ENCODE measurements around the gene SYNE4.

SYNE4 gene

GRCh38 chr19:36032251-36033104, 23.9 kb upstream of the SYNE4 start, which contains the start of gene CLIP3:
Gene CLIP3, minus strand, starts transcription at chr19:36032873. Its CDS starts 516 bp downstream, at chr19:36032357.
- DNase-seq = peak; percentile 28 to 33
- TF ChIP-seq POLR2A (IDR thresholded peaks at IDR 0.05; ENCODE audit: low read length) = no peak
- TF ChIP-seq GATA1 (IDR thresholded peaks at IDR 0.05; ENCODE audit: low read depth, low read length) = no peak

- TF ChIP-seq POLR2A (IDR thresholded peaks at IDR 0.05; ENCODE audit: low read length) (no peak), GATA1 (IDR thresholded peaks at IDR 0.05; ENCODE audit: low read depth, low read length) (no peak)
- DNase-seq = no peak
These were observed 22.7 kb upstream of the SYNE4 start for GRCh38 chr19:36031308-36031707.

DNA sequence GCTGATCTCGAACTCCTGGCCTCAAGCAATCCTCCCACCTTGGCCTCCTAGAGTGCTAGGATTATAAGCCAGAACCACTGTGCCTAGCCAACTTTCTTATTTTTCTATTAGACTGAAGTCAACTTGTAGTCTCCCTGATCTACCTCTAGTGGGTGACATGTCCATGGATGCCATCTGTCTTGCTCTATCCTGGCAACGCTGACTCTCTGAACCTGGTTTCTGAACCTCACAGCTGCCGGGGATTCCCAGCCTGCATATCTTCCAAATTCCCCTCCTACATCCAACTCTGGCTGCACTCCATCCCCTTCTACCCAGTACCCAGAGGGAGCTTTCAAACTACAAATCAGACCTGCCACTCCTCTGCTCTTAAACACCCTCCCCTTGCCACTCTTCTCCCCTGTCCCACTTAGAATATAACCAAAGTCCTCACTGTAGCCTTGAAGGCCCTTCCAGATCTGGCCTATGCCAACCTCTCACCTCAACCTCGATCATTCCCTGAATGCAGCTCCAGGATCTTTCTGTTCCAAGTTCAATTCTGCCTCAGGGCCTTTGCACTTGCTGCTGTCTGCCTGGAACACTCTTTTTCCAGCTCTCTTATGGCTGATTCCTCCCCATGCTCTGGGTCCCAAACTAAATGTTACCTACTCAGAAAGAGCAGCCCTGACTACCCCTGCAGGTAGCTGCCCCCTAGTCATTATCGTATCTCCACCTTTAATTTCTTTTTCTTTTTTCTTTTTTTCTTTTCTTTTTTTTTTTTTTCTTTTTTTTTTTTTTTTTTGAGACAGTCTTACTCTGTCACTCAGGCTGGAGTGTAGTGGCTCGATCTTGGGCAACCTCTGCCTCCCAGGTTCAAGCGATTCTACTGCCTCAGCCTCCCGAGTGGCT, 21.9 kb upstream of the SYNE4 start:
- DNase-seq = no peak
- no peak for TF ChIP-seq POLR2A (IDR thresholded peaks at IDR 0.05; ENCODE audit: low read length)
- no peak for TF ChIP-seq GATA1 (IDR thresholded peaks at IDR 0.05; ENCODE audit: low read depth, low read length)

DNA sequence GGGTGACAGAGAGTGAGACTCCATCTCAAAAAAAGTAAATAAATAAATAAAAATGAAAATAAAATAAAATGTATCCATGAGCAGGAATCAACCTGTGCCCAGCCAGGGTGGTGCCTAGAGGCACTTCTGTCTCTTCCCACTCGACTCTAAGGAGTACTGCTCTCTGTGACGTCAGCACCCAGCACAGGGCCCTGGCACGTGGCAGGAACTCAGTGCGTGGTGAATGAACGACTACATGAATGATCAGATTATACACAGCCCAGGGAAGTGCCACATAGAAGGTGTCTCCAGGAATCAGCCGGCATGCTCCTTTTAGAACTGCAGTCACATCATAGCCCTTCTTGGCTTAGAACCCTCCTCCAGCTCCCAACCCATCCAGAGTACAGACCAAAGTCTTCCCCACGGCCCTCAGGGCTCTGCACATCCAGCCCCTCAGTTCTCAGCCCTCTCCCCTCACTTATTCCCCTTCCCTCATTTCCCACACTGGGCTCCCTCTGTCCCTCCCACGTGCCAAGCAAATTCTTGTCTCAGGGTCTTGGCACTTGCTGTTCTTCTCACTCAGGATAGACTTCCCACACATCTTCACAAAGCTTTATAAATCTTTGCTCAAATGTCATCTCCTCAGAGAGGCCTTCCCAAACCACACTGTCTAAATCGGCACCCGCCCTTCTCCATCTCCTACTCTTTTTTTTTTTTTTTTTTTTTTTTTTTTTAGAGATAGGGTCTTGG, 19.9 kb upstream of the SYNE4 start:
- TF ChIP-seq POLR2A (IDR thresholded peaks at IDR 0.05; ENCODE audit: low read length) (no peak), GATA1 (IDR thresholded peaks at IDR 0.05; ENCODE audit: low read depth, low read length) (no peak)
- DNase-seq = no peak

DNA sequence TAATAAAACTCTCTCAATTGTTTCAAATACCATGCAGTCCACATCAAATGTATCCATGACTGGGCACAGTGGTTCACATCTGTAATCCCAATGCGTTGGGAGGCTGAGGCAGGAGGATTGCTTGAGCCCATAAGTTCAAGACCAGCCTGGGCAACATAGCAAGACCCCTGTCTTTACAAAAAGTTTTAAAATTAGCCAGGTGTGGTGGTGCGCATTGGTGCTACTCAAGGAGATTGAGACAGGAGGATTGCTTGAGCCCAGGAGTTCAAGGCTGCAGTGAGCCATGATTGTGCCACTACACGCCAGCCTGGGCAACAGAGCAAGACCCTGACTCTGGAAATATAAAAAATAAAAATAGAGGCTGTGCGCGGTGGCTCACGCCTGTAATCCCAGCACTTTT, 19.1 kb upstream of the SYNE4 start:
- DNase-seq = no peak
- TF ChIP-seq GATA1 (IDR thresholded peaks at IDR 0.05; ENCODE audit: low read depth, low read length) (no peak), POLR2A (IDR thresholded peaks at IDR 0.05; ENCODE audit: low read length) (no peak)

- TF ChIP-seq GATA1 (IDR thresholded peaks at IDR 0.05; ENCODE audit: low read depth, low read length) = no peak
- no peak for TF ChIP-seq POLR2A (IDR thresholded peaks at IDR 0.05; ENCODE audit: low read length)
- DNase-seq = no peak
These were observed 17.7 kb upstream of the SYNE4 start for GRCh38 chr19:36026091-36026876.

DNA sequence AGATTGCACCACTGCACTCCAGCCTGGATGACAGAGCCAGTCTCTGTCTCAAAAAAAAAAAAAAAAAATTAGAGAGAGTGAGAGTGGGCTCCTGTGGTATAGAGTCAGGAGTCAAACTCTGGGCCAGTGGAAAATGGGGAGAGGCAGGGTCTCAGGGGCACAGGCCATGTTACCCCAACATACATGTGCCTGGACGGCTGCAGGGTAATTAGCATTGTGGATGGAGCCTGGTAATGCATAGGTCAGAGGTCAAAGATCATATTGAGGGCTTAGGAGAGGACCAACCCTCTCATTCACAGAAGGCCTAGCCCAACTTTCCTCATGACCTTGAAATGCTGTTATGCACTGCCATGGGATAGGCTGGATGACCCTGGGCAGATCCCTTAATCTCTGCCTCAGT, 16.9 kb upstream of the SYNE4 start:
- DNase-seq = no peak
- TF ChIP-seq POLR2A (IDR thresholded peaks at IDR 0.05; ENCODE audit: low read length) (no peak), GATA1 (IDR thresholded peaks at IDR 0.05; ENCODE audit: low read depth, low read length) (no peak)

- no peak for DNase-seq
- TF ChIP-seq GATA1 (IDR thresholded peaks at IDR 0.05; ENCODE audit: low read depth, low read length) (no peak), POLR2A (IDR thresholded peaks at IDR 0.05; ENCODE audit: low read length) (no peak)
These were observed 14.8 kb upstream of the SYNE4 start for GRCh38 chr19:36023432-36023831.

GRCh38 chr19:36019061-36019670, 10.6 kb upstream of the SYNE4 start:
- DNase-seq = no peak
- TF ChIP-seq POLR2A (IDR thresholded peaks at IDR 0.05; ENCODE audit: low read length) = no peak
- TF ChIP-seq GATA1 (IDR thresholded peaks at IDR 0.05; ENCODE audit: low read depth, low read length) = no peak

DNA sequence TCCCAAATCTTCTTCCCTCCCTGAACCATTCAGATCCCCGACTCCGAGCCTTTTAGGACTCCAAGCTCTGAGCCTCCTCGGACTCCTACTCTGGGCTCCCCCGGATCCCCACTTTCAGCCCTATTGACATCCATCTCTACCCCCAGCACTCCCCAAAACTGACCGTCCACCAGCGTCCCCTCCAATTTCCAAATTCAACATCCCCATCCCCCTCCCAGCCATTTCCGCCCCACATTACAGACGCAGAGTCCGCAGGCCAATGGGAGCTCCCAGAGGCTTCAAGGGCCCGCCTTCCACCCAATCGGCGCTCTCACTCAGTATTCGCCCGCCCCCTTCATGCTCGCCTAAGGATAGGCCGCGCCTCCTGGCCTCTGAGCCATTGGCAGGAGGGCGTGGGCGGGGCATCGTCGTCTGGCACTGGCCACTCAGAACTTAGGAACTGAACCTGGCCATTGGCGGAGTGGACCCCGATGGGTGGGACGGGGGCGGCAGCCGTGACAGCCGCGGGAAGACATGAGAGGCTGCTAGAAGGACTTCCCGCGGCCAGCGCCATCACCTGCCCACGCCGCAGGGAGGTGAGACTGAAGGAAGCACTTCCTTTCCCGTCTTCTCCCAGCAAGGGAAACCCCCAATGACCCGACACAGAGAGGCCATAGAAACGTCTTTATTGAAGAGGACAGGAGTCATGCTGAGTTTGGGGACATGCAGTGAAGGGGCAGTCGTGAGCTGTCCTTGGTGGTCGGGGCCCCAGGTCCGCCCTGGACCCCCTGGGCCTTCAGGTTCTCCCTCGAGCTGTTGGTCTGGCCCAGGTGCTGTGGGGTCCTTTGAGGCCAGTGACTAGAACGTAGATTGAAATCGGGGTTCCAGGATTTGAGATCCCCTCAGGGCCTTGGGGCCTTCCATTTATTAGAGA, 5.7 kb upstream of the SYNE4 start, which contains the start of gene ALKBH6:
TSS of gene ALKBH6 (minus strand) at position 202 of the 913 bp plus-strand sequence. CDS start 816 bp downstream, outside the sequence.
- DNase-seq = peak; percentile 99
- peak; percentile 75 for TF ChIP-seq POLR2A (IDR thresholded peaks at IDR 0.05; ENCODE audit: low read length)
- no peak for TF ChIP-seq GATA1 (IDR thresholded peaks at IDR 0.05; ENCODE audit: low read depth, low read length)

- DNase-seq = peak; percentile 71 to 75
- TF ChIP-seq POLR2A (IDR thresholded peaks at IDR 0.05; ENCODE audit: low read length) (no peak), GATA1 (IDR thresholded peaks at IDR 0.05; ENCODE audit: low read depth, low read length) (no peak)
These were observed 4.8 kb upstream of the SYNE4 start for GRCh38 chr19:36013280-36014011.

All from erythroblast (primary cell).